ENCODE results near the gene TBCD.

Gene TBCD

DNA sequence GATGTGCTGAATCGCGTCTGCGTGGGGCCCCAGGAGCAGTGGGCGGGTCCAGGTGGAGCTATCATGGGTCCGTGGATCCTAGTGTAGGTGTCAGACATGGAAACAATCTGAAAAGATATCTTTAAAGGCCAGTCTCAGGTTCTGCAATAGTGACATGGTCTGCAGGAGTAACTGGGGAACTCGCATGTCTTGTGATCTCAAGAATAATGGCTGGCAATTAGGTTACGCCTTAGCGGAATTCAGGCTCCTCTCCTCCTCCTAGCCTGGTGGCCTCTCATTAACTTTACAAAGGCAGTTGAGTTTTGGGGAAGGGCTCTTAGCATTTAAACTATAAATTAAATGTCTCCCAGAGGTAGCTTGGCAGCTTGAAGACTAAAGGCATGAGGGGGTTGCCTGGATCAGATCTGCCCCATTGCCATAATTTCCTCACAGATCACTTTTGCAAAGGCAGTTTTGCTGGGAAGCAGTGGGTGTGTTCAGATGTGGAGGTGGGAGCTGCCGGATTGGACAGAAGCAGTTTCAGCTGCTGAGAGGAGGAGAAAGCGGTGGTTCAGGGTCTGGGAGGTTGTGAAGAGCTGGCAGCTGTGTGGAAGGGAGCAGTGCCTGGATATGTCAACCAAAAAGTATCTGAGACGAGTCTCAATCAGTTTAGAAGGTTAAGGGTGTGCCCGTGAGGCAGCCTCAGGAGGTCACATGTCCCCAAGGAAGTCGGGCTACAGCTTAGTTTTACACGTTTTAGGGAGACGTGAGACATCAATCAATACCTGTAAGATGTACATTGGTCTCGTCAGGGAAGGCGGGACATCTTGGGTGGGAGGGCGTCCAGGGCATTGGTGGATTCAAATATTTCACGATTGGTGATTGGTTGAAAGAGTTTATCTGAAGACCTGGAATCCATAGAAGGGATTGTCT is 2.7 kb downstream of the TBCD start:
- Histone ChIP-seq H3K27me3 (no peaks in the 10 kb centered on the region), H3K4me3 (ENCODE audit: low read depth, low read length) (no peak overlapping the region), H3K4me1 (no peaks in the 10 kb centered on the region), H3K36me3 (no peaks in the 10 kb centered on the region; the same call in 1 of the 2 replicates), H3K9me3 (no peaks in the 10 kb centered on the region)
- DNase-seq: no peak
- TF ChIP-seq, protein P1, sequence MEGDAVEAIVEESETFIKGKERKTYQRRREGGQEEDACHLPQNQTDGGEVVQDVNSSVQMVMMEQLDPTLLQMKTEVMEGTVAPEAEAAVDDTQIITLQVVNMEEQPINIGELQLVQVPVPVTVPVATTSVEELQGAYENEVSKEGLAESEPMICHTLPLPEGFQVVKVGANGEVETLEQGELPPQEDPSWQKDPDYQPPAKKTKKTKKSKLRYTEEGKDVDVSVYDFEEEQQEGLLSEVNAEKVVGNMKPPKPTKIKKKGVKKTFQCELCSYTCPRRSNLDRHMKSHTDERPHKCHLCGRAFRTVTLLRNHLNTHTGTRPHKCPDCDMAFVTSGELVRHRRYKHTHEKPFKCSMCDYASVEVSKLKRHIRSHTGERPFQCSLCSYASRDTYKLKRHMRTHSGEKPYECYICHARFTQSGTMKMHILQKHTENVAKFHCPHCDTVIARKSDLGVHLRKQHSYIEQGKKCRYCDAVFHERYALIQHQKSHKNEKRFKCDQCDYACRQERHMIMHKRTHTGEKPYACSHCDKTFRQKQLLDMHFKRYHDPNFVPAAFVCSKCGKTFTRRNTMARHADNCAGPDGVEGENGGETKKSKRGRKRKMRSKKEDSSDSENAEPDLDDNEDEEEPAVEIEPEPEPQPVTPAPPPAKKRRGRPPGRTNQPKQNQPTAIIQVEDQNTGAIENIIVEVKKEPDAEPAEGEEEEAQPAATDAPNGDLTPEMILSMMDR (IDR thresholded peaks at IDR 0.05; ENCODE audit: low read depth, low read length): no peak

DNA sequence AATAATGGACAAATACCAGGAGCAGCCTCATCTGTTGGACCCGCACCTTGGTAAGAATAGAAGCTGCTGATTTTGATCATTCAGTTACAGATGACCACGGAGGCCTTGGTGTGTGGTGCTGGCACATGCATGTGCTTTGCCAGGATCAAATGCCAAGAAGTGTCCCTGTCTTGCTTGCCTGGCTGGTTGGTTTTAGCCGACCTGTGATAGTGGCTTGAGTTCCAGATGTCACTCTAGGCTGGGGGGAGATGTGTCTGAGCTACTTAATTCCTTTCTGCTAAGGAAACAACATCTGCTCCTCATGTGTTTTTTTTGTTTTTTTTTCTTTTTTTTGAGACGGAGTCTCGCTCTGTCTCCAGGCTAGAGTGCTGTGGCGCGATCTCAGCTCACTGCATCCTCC is 4.3 kb downstream of the TBCD start:
- Histone ChIP-seq H3K4me3 (ENCODE audit: low read depth, low read length) (no peak overlapping the region), H3K9me3 (no peaks in the 10 kb centered on the region), H3K27me3 (no peaks in the 10 kb centered on the region), H3K36me3 (peaks cover 3% of the 10 kb centered on the region; the same call in 1 of the 2 replicates), H3K4me1 (no peaks in the 10 kb centered on the region)
- DNase-seq: no peak
- TF ChIP-seq, protein P1 (IDR thresholded peaks at IDR 0.05; ENCODE audit: low read depth, low read length): no peak

DNA sequence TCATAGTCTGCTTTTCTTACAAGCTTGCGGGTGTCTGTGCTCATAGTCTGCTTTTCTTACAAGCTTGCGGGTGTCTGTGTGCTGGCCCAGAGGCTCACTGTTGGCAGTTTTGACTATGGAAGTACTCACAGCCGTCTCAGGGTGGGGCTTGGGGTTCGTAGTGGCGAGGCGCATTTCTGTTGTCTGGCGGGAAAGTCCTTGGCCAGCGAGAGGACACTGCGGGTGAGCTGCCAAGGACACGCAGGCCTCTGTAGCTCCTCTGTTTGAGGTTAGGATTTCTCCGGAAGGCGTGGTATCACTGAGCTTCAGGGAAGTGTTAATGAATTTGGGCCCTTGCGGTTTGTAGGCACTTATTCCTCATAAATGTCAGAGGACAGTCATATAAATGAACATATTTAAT is 13.5 kb downstream of the TBCD start:
- Histone ChIP-seq H3K9me3 (no peaks in the 10 kb centered on the region), H3K36me3 (peaks cover 39% of the 10 kb centered on the region), H3K4me1 (no peaks in the 10 kb centered on the region), H3K27me3 (no peaks in the 10 kb centered on the region), H3K4me3 (ENCODE audit: low read depth, low read length) (no peak overlapping the region)
- no peak for DNase-seq
- TF ChIP-seq, protein P1 (IDR thresholded peaks at IDR 0.05; ENCODE audit: low read depth, low read length): no peak

DNA sequence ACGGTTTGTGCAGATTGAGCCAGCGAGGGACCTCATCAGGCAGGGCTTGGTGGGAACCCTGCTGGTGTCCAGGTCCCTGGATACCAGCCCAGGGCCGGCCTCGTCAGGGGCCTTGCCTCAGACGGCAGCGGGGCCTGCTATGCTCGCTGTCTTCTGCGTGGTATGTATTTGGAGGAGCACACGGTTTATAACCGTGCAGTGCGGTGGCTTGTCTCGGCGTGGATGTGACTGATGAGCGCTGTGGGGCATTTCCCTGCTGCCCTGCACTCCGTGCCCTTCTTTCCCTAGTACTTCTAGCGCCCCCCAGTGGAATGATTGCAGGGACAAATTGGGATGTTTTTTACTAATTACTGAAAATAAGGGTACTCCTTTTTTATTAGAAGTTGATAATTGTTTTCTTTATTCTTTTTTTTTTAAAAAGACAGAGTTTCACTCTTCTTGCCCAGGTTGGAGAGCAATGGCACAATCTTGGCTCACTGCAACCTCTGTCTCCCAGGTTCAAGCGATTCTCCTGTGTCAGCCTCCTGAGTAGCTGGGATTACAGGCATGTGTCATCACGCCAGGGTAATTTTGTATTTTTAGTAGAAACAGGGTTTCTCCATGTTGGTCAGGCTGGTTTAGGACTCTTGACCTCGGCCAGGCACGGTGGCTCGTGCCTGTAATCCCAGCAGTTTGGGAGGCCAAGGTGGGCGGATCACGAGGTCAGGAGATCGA is 15.3 kb downstream of the TBCD start:
- H3K27me3 ChIP-seq: no peaks in the 10 kb centered on the region
- peak; percentile 80 for DNase-seq

DNA sequence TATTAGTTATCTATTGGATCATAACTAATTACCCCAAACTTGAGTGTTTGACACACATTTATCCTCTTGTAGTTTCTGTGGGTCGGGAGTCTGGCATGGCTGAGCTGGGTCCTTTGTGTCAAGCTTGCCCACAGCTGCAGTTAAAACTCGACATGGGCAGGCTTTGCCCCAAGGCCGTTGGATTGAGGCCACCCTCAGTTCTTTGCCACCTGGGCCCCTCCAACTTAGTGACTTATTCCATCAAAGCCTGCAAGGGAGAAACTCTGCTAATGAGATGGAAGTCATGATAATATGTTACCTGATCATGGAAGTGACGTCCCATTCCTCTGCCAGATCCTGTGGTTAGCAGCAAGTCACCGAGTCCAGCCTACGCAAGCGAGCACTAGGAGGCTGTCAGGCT is 17.2 kb downstream of the TBCD start:
- DNase-seq: no peak
- Histone ChIP-seq H3K36me3 (peaks cover 40% of the 10 kb centered on the region), H3K27me3 (no peaks in the 10 kb centered on the region), H3K4me1 (no peaks in the 10 kb centered on the region), H3K4me3 (ENCODE audit: low read depth, low read length) (no peak overlapping the region), H3K9me3 (no peaks in the 10 kb centered on the region)
- TF ChIP-seq, protein P1 (IDR thresholded peaks at IDR 0.05; ENCODE audit: low read depth, low read length): no peak

More for the DNA sequence above, 15.3 kb downstream of the TBCD start:
- Histone ChIP-seq H3K4me3 (ENCODE audit: low read depth, low read length) (no peak overlapping the region), H3K9me3 (no peaks in the 10 kb centered on the region), H3K4me1 (no peaks in the 10 kb centered on the region), H3K36me3 (peaks cover 38% of the 10 kb centered on the region)
- TF ChIP-seq, protein P1 (IDR thresholded peaks at IDR 0.05; ENCODE audit: low read depth, low read length): peak; percentile 76
